HepG2 (cell line): ENCODE results near the gene C9orf50. TPM values are rescaled to one million over a fixed set of nuclear protein-coding genes. Genes with fewer than 3 reads are reported as not detected.
A peak's percentile ranks its signal among the peaks of the same experiment; 100 is the strongest.

Source experiments
- AKAP8 ChIP-seq: sonication (generic); formaldehyde crosslinking; IDR thresholded peaks from 2 replicates; pipeline ENCODE4 v1.5.1; 2020; ENCODE audit warnings: mild to moderate bottlenecking, missing genetic modification reagents
- ATF3 ChIP-seq: sonication (generic); formaldehyde crosslinking; IDR thresholded peaks from 2 replicates; pipeline ENCODE4 v1.4.0; 2020; ENCODE audit warnings: missing genetic modification reagents
- CAMTA2 ChIP-seq: sonication (generic); formaldehyde crosslinking; IDR thresholded peaks from 2 replicates; pipeline ENCODE4 v1.4.0; 2020; ENCODE audit warnings: mild to moderate bottlenecking, missing genetic modification reagents, borderline replicate concordance
- CBX5 ChIP-seq: sonication (generic); formaldehyde crosslinking; IDR thresholded peaks from 2 replicates; pipeline ENCODE4 v1.4.0; 2020; ENCODE audit warnings: missing genetic modification reagents, borderline replicate concordance
- CENPX ChIP-seq: sonication (generic); formaldehyde crosslinking; IDR thresholded peaks from 2 replicates; pipeline ENCODE4 v1.9.0; 2021; ENCODE audit warnings: mild to moderate bottlenecking, missing genetic modification reagents, moderate library complexity
- ELF3 ChIP-seq: IDR thresholded peaks from 2 replicates; pipeline ENCODE4 v1.6.1; 2016; ENCODE audit warnings: missing genetic modification reagents, missing compliant biosample characterization
- HOXA3 ChIP-seq: sonication (generic); formaldehyde crosslinking; IDR thresholded peaks from 2 replicates; pipeline ENCODE4 v1.5.0; 2020; ENCODE audit warnings: missing genetic modification reagents
- KAT2B ChIP-seq: fragments of 150-350 bp; IDR thresholded peaks from 2 replicates; pipeline ENCODE4 v1.6.1; 2014; ENCODE audit warnings: low read depth, low read length, borderline replicate concordance
- KDM6A ChIP-seq: IDR thresholded peaks from 2 replicates; pipeline ENCODE4 v1.6.1; 2016; ENCODE audit warnings: low read depth
- MLLT10 ChIP-seq: sonication (generic); formaldehyde crosslinking; IDR thresholded peaks from 2 replicates; pipeline ENCODE4 v1.4.0; 2020; ENCODE audit warnings: missing genetic modification reagents
- MXD1 ChIP-seq: sonication (generic); formaldehyde crosslinking; IDR thresholded peaks from 2 replicates; pipeline ENCODE4 v1.4.0; 2020; ENCODE audit warnings: mild to moderate bottlenecking, missing genetic modification reagents
- MXD4 ChIP-seq: IDR thresholded peaks from 2 replicates; pipeline ENCODE4 v1.6.1; 2016; ENCODE audit warnings: mild to moderate bottlenecking, missing biosample characterization, missing genetic modification reagents
- NFE2 ChIP-seq: sonication (generic); formaldehyde crosslinking; IDR thresholded peaks from 2 replicates; pipeline ENCODE4 v1.4.0; 2020; ENCODE audit warnings: missing genetic modification reagents
- NR2F1 ChIP-seq, 2 experiments: fragments of 450-650 bp in 1 of 2; formaldehyde crosslinking in 1 of 2; IDR thresholded peaks; 2 replicates each; pipeline versions ENCODE4 v1.5.0 to v1.6.1; 2016 to 2020; ENCODE audit warnings: mild to moderate bottlenecking in 1 of 2, missing compliant biosample characterization in 1 of 2, missing genetic modification reagents in 1 of 2, moderate library complexity in 1 of 2
- PAWR ChIP-seq: sonication (generic); formaldehyde crosslinking; IDR thresholded peaks from 2 replicates; pipeline ENCODE4 v1.4.0; 2020; ENCODE audit warnings: missing genetic modification reagents, mild to moderate bottlenecking, borderline replicate concordance
- PLSCR1 ChIP-seq: sonication (generic); formaldehyde crosslinking; IDR thresholded peaks from 2 replicates; pipeline ENCODE4 v1.5.0; 2020; ENCODE audit warnings: missing genetic modification reagents, mild to moderate bottlenecking, borderline replicate concordance
- REXO4 ChIP-seq: sonication (generic); formaldehyde crosslinking; IDR thresholded peaks from 2 replicates; pipeline ENCODE4 v1.8.0; 2022; ENCODE audit warnings: missing genetic modification reagents, mild to moderate bottlenecking, borderline replicate concordance
- SAFB2 ChIP-seq: sonication (generic); formaldehyde crosslinking; IDR thresholded peaks from 2 replicates; pipeline ENCODE4 v1.5.1; 2020; ENCODE audit warnings: missing genetic modification reagents, low read depth, mild to moderate bottlenecking, borderline replicate concordance
- SMARCE1 ChIP-seq: fragments of 450-650 bp; IDR thresholded peaks from 2 replicates; pipeline ENCODE4 v1.6.1; 2017; ENCODE audit warnings: borderline replicate concordance
- SNAI1 ChIP-seq: sonication (generic); formaldehyde crosslinking; IDR thresholded peaks from 2 replicates; pipeline ENCODE4 v1.5.0; 2020; ENCODE audit warnings: mild to moderate bottlenecking, missing genetic modification reagents, borderline replicate concordance
- SOX5 ChIP-seq: IDR thresholded peaks from 2 replicates; pipeline ENCODE4 v1.6.1; 2016; ENCODE audit warnings: borderline replicate concordance
- XBP1 ChIP-seq: sonication (generic); formaldehyde crosslinking; IDR thresholded peaks from 2 replicates; pipeline ENCODE4 v1.5.0; 2020; ENCODE audit warnings: missing genetic modification reagents
- XRCC5 ChIP-seq: fragments of 200-400 bp; formaldehyde crosslinking; optimal IDR thresholded peaks from 2 replicates; pipeline ENCODE3; 2017; ENCODE audit warnings: mild to moderate bottlenecking, low read length
- ZFP82 ChIP-seq: sonication (generic); formaldehyde crosslinking; IDR thresholded peaks from 2 replicates; pipeline ENCODE4 v1.5.1; 2020; ENCODE audit warnings: mild to moderate bottlenecking, missing genetic modification reagents, borderline replicate concordance
- ZNF20 ChIP-seq: sonication (generic); formaldehyde crosslinking; IDR thresholded peaks from 2 replicates; pipeline ENCODE4 v1.4.0; 2020; ENCODE audit warnings: mild to moderate bottlenecking, moderate library complexity, missing genetic modification reagents
- ZNF326 ChIP-seq: sonication (generic); formaldehyde crosslinking; IDR thresholded peaks from 2 replicates; pipeline ENCODE4 v1.4.0; 2020; ENCODE audit warnings: missing genetic modification reagents, borderline replicate concordance
- ZNF530 ChIP-seq: sonication (generic); formaldehyde crosslinking; IDR thresholded peaks from 2 replicates; pipeline ENCODE4 v1.5.0; 2020; ENCODE audit warnings: low read depth, mild to moderate bottlenecking, missing genetic modification reagents
- ZNF761 ChIP-seq: sonication (generic); formaldehyde crosslinking; conservative IDR thresholded peaks from 2 replicates; pipeline ENCODE4 v1.4.0; 2020; ENCODE audit warnings: mild to moderate bottlenecking, missing genetic modification reagents
- polyA plus RNA-seq, 8 experiments: library from polyadenylated mRNA; depleted of rRNA in 3 of 8; stranded (reverse) in 7 of 8; unstranded in 1 of 8; fragments of >200 nt; fragmentation: Illumina TruSeq in 4 of 8; extraction: Trizol in 4 of 8; gene quantifications; 2 replicates each; pipeline versions ENCODE4 v1.2.1 to v1.2.3, GENCODE V29; 2011 to 2016; ENCODE audit warnings: low read depth in 4 of 8, missing spikeins in 1 of 8, mixed read lengths in 1 of 8; ENCODE audit not compliant: insufficient read depth in 1 of 8
- total RNA-seq, 5 experiments: library from RNA; depleted of rRNA; stranded (reverse); fragments of >200 nt; fragmentation: Illumina TruSeq; extraction: Trizol; gene quantifications; 2 replicates each; pipeline ENCODE4 v1.2.3, GENCODE V29; 2016; ENCODE audit warnings: low read depth in 1 of 5
- TF ChIP-seq, protein P1 (sequence below): sonication (generic); formaldehyde crosslinking; IDR thresholded peaks from 2 replicates; pipeline ENCODE4 v1.4.0; 2020; ENCODE audit warnings: missing genetic modification reagents, low read depth, mild to moderate bottlenecking, borderline replicate concordance

The C9orf50 gene
- total and polyA plus RNA-seq, 2 of the 13 experiments (the other 11 are each of a cell fraction or from before 2014, with no cell fraction given), result not detected

DNA sequence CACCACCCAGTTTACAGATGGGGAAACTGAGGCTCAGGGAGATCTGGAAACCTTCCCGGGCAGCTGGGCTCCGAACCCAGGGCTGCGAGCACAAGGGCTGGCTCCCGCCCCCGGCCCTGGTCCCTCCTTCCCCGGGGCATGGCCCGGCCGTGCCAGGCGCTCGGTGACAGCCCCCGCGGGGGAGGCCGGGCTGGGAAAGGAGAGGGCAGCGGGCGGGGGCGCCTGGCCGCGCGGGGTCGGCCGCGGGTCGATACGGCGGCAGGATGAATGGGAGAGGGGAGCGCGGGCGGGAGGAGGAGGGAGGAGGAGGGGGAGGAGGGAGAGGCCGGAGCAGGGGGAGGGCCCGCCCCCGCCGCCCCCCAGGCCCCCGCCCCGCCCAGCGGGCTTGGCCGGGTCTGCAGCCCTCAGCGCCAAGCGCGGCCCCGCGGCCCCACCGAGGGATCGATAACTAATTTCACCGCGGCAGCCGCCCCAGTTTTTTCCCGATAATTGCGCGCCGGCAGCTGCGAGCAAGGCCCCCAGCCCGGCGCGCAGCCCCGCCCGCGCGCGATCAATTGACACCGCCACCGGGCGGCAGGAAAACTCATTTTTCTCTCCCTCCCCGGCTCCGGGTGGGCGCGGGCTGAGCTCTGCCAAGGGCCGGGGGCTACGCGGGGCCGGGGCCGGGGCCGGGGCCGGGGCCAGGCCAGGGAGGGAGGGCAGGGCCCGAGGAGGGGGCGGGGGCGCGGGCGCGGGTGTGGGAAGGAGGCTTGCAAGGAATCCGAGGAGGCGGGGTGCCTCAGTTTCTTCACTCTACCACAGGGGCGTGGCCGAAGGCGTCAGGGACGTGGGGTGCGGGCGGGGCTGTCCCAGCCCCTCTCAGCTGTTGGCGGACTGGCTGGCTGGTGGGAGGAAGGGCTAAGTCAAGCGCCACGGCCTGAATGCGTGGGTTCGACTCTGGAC is 52.1 kb downstream of the C9orf50 start (continued):
- no peak for TF ChIP-seq SNAI1 (CRISPR knock-in tag)
- no peak for TF ChIP-seq KDM6A
- TF ChIP-seq HOXA3 (CRISPR knock-in tag), result peak; percentile 45; the same call in 1 of the 2 replicates
- TF ChIP-seq ZNF20, result peak; percentile 7; the same call in 1 of the 2 replicates
- peak; percentile 36; the same call in 1 of the 2 replicates for TF ChIP-seq KAT2B
- TF ChIP-seq ELF3, result peak; percentile 9; the same call in 1 of the 2 replicates
- no peak for TF ChIP-seq ZNF530 (CRISPR knock-in tag)
- peak; percentile 16 for TF ChIP-seq XRCC5
- TF ChIP-seq SAFB2 (CRISPR knock-in tag), result no peak; the same call in 1 of the 2 replicates
- no peak for TF ChIP-seq AKAP8 (CRISPR knock-in tag)
- TF ChIP-seq SOX5 (CRISPR knock-in tag), result peak; percentile 41; the same call in 1 of the 2 replicates
- no peak for TF ChIP-seq ATF3 (CRISPR knock-in tag)
- peak; percentile 39 to 51; a peak in 2 of 4 replicates for TF ChIP-seq NR2F1 (CRISPR knock-in tag; IDR thresholded peaks at IDR 0.05)
- TF ChIP-seq CENPX (CRISPR knock-in tag), result no peak
- TF ChIP-seq CAMTA2 (CRISPR knock-in tag), result 0 out of 2 replicates have a peak, but pooled peaks have one; percentile 63
- TF ChIP-seq CBX5 (CRISPR knock-in tag), result no peak
- no peak for TF ChIP-seq REXO4 (CRISPR knock-in tag)
- no peak for TF ChIP-seq NFE2 (CRISPR knock-in tag)
- TF ChIP-seq ZFP82, result no peak
- TF ChIP-seq MXD1 (CRISPR knock-in tag), result no peak; the same call in 1 of the 2 replicates
- TF ChIP-seq ZNF326 (CRISPR knock-in tag), result no peak
- TF ChIP-seq XBP1 (CRISPR knock-in tag), result no peak
- TF ChIP-seq, protein P1, sequence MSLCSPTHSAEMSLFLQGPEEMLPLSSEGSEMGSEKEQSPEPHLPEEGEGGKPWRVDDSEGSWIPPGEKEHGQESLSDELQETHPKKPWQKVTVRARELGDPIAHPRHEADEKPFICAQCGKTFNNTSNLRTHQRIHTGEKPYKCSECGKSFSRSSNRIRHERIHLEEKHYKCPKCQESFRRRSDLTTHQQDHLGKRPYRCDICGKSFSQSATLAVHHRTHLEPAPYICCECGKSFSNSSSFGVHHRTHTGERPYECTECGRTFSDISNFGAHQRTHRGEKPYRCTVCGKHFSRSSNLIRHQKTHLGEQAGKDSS (CRISPR knock-in tag), result no peak; the same call in 1 of the 2 replicates
- TF ChIP-seq ZNF761 (CRISPR knock-in tag), result no peak; the same call in 1 of the 2 replicates
- no peak for TF ChIP-seq MLLT10 (CRISPR knock-in tag)
- no peak for TF ChIP-seq PLSCR1
- TF ChIP-seq SMARCE1, result no peak
- TF ChIP-seq MXD4 (CRISPR knock-in tag), result 0 out of 2 replicates have a peak, but pooled peaks have one; percentile 16
- TF ChIP-seq PAWR (CRISPR knock-in tag), result no peak
